SU-DHL-6 (cell line): ENCODE results near the gene PTGIR.

Experiments used
- H2AFZ ChIP-seq: fragments of 200-600 bp; sonication (generic); 2 replicates; pipeline ENCODE4 v1.6.1; 2014; ENCODE audit warnings: low read depth, mild to moderate bottlenecking, moderate library complexity, mixed read lengths, antibody characterized with exemption, low read length; ENCODE audit not compliant: severe bottlenecking
- H3F3A ChIP-seq: fragments of 200-600 bp; shearing (Covaris generic); 2 replicates; pipeline ENCODE4 v1.6.0; 2016; ENCODE audit warnings: antibody characterized with exemption, mild to moderate bottlenecking; ENCODE audit not compliant: insufficient read depth
- H3K27ac ChIP-seq: fragments of 200-600 bp; sonication (generic); 2 replicates; pipeline ENCODE4 v1.5.1; 2016; ENCODE audit warnings: low read depth, mild to moderate bottlenecking, low read length, moderate library complexity, mixed read lengths
- H3K27me3 ChIP-seq: fragments of 200-600 bp; sonication (generic), shearing (Covaris generic); 2 replicates; pipeline ENCODE4 v1.6.0; 2014; ENCODE audit warnings: mild to moderate bottlenecking, low read length
- H3K36me3 ChIP-seq: fragments of 200-600 bp; sonication (generic); 2 replicates; pipeline ENCODE4 v1.6.1; 2014; ENCODE audit warnings: mild to moderate bottlenecking, low read length, mixed read lengths
- H3K4me2 ChIP-seq: fragments of 300-600, 200-600 bp; shearing (Covaris generic), sonication (generic); 2 replicates; pipeline ENCODE4 v1.6.0; 2014; ENCODE audit warnings: low read length, low read depth, mild to moderate bottlenecking; ENCODE audit not compliant: poor library complexity, severe bottlenecking
- H3K4me3 ChIP-seq: fragments of 200-600 bp; sonication (generic); 2 replicates; pipeline ENCODE4 v1.5.1; 2014; ENCODE audit warnings: antibody characterized with exemption, low read length, mild to moderate bottlenecking, mixed read lengths; ENCODE audit not compliant: insufficient read depth, poor library complexity, severe bottlenecking
- H3K79me2 ChIP-seq: fragments of 200-600 bp; sonication (generic); 2 replicates; pipeline ENCODE4 v1.6.1; 2014; ENCODE audit warnings: mild to moderate bottlenecking, low read length, moderate library complexity; ENCODE audit not compliant: insufficient read depth
- H3K9ac ChIP-seq: fragments of 200-600 bp; sonication (generic); 2 replicates; pipeline ENCODE4 v1.7.0; 2014; ENCODE audit warnings: mild to moderate bottlenecking, low read length
- H3K9me2 ChIP-seq: fragments of 200-600 bp; sonication (generic); replicated peaks from 2 replicates; pipeline ENCODE4 v1.6.1; 2014; ENCODE audit warnings: low read length; ENCODE audit not compliant: insufficient read depth
- H3K9me3 ChIP-seq: fragments of 200-600 bp; sonication (generic); 2 replicates; pipeline ENCODE4 v1.6.1; 2014; ENCODE audit warnings: low read length, mixed read lengths; ENCODE audit not compliant: insufficient read depth
- H4K20me1 ChIP-seq: fragments of 200-600 bp; sonication (generic); 2 replicates; pipeline ENCODE4 v1.6.1; 2014; ENCODE audit warnings: low read depth, mild to moderate bottlenecking, antibody characterized with exemption, low read length, moderate library complexity, mixed read lengths
- EZH2phosphoT487 ChIP-seq: fragments of 200-600 bp; sonication (generic), shearing (Covaris generic); conservative IDR thresholded peaks from 2 replicates; pipeline ENCODE4 v1.6.1; 2018; ENCODE audit warnings: mild to moderate bottlenecking, antibody characterized with exemption, low read length, moderate library complexity, mixed read lengths
- TF ChIP-seq, protein P1 (sequence below): fragments of 200-600 bp; sonication (generic); IDR thresholded peaks from one replicate; pipeline ENCODE4 v1.5.1; 2017; ENCODE audit warnings: antibody characterized with exemption, mild to moderate bottlenecking, low read length, moderate library complexity; ENCODE audit not compliant: insufficient read depth, poor library complexity, severe bottlenecking

The PTGIR gene

DNA sequence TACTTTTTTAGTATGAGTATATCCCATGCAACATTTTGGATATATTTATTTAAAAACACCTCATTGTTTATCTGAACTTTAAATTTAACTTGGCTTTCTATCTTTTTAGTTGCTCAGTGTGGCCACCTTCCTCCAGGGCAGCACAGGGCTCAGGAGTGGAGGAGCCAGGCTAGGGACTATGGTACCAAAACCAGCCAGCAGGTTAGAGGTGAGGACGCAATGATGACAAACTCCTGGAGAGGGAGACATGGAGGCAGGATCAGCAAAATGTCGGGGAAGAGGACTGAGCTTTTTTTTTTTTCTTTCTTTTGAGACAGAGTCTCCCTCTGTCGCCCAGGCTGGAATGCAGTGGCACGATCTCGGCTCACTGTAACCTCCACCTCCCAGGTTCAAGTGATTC, 53.4 kb downstream of the PTGIR start:
- Histone ChIP-seq H3F3A (no peaks in the 10 kb centered on the region), H4K20me1 (no peaks in the 10 kb centered on the region), H3K4me2 (no peak overlapping the region), H3K9me2 (no peaks in the 10 kb centered on the region), H3K36me3 (no peaks in the 10 kb centered on the region), H3K27me3 (no peaks in the 10 kb centered on the region; the same call in 1 of the 2 replicates), H2AFZ (no peak overlapping the region), H3K27ac (no peak overlapping the region), H3K79me2 (no peaks in the 10 kb centered on the region), H3K9ac (no peak overlapping the region), H3K4me3 (no peak overlapping the region), H3K9me3 (no peaks in the 10 kb centered on the region)
- TF ChIP-seq, protein P1, sequence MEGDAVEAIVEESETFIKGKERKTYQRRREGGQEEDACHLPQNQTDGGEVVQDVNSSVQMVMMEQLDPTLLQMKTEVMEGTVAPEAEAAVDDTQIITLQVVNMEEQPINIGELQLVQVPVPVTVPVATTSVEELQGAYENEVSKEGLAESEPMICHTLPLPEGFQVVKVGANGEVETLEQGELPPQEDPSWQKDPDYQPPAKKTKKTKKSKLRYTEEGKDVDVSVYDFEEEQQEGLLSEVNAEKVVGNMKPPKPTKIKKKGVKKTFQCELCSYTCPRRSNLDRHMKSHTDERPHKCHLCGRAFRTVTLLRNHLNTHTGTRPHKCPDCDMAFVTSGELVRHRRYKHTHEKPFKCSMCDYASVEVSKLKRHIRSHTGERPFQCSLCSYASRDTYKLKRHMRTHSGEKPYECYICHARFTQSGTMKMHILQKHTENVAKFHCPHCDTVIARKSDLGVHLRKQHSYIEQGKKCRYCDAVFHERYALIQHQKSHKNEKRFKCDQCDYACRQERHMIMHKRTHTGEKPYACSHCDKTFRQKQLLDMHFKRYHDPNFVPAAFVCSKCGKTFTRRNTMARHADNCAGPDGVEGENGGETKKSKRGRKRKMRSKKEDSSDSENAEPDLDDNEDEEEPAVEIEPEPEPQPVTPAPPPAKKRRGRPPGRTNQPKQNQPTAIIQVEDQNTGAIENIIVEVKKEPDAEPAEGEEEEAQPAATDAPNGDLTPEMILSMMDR = no peak
- no peak for TF ChIP-seq EZH2phosphoT487
